Neuronal stem cell (in vitro differentiated cells): ENCODE data around the gene TCAIM. TPM values are rescaled to one million over a fixed set of nuclear protein-coding genes. Genes with fewer than 3 reads are reported as not detected.

ENCODE experiments used
- DNase-seq: peaks from one replicate; pipeline ENCODE4 v3.0.0-alpha.2; 2013; ENCODE audit warnings: low spot score
- H2AFZ ChIP-seq: one replicate; pipeline ENCODE4 v1.6.1; 2013; ENCODE audit warnings: mild to moderate bottlenecking, low read length, inconsistent platforms
- H2AK5ac ChIP-seq: 2 replicates; pipeline ENCODE4 v1.6.1; 2013; ENCODE audit warnings: low read depth, mild to moderate bottlenecking, inconsistent platforms, low read length, moderate library complexity, mixed read lengths
- H2BK120ac ChIP-seq: 2 replicates; pipeline ENCODE4 v1.6.1; 2013; ENCODE audit warnings: low read depth, mild to moderate bottlenecking, inconsistent platforms, low read length, moderate library complexity, mixed read lengths
- H2BK12ac ChIP-seq: one replicate; pipeline ENCODE4 v1.6.1; 2013; ENCODE audit warnings: low read length, inconsistent platforms
- H2BK15ac ChIP-seq: 2 replicates; pipeline ENCODE4 v1.6.1; 2013; ENCODE audit warnings: mild to moderate bottlenecking, low read length, inconsistent platforms, mixed read lengths
- H2BK5ac ChIP-seq: one replicate; pipeline ENCODE4 v1.6.1; 2013; ENCODE audit warnings: inconsistent platforms, mild to moderate bottlenecking, low read length, moderate library complexity
- H3K14ac ChIP-seq: one replicate; pipeline ENCODE4 v1.6.1; 2013; ENCODE audit warnings: low read length, inconsistent platforms
- H3K18ac ChIP-seq: 2 replicates; pipeline ENCODE4 v1.6.1; 2013; ENCODE audit warnings: low read length, inconsistent platforms
- H3K23ac ChIP-seq: 2 replicates; pipeline ENCODE4 v1.6.1; 2013; ENCODE audit warnings: low read depth, mild to moderate bottlenecking, mixed read lengths, low read length, inconsistent platforms; ENCODE audit not compliant: poor library complexity
- H3K27ac ChIP-seq: replicated peaks from 3 replicates; pipeline ENCODE4 v1.5.1; 2013; ENCODE audit warnings: low read length, inconsistent platforms
- H3K27me3 ChIP-seq, 3 experiments: 2 replicates each; pipeline ENCODE4 v1.6.1; 2013; ENCODE audit warnings: low read length in 3 of 3, mild to moderate bottlenecking in 2 of 3, inconsistent platforms in 1 of 3, low read depth in 1 of 3, mixed read lengths in 1 of 3, moderate library complexity in 1 of 3; ENCODE audit not compliant: control insufficient read depth in 3 of 3, insufficient read depth in 3 of 3
- H3K36me3 ChIP-seq, 2 donors: replicated peaks in 1 of 2; 2 replicates each; pipeline ENCODE4 v1.6.1; 2013; ENCODE audit warnings: low read length in 2 of 2; ENCODE audit not compliant: control insufficient read depth in 2 of 2, insufficient read depth in 2 of 2
- H3K4ac ChIP-seq: 2 replicates; pipeline ENCODE4 v1.6.1; 2013; ENCODE audit warnings: inconsistent platforms, mild to moderate bottlenecking, low read length, moderate library complexity
- H3K4me1 ChIP-seq, 2 donors: 1 replicate in 1 of 2; 2 replicates in 1 of 2; pipeline ENCODE4 v1.6.1; 2013; ENCODE audit warnings: low read length in 2 of 2, low read depth in 1 of 2; ENCODE audit not compliant: control insufficient read depth in 2 of 2, insufficient read depth in 1 of 2
- H3K4me2 ChIP-seq: one replicate; pipeline ENCODE4 v1.6.1; 2013; ENCODE audit warnings: mild to moderate bottlenecking, low read length, inconsistent platforms; ENCODE audit not compliant: insufficient read depth, poor library complexity, severe bottlenecking
- H3K4me3 ChIP-seq, 2 donors: 2 replicates each; pipeline ENCODE4 v1.5.1; 2013; ENCODE audit warnings: low read length in 2 of 2, mild to moderate bottlenecking in 2 of 2, inconsistent platforms in 1 of 2, moderate library complexity in 1 of 2
- H3K79me1 ChIP-seq: one replicate; pipeline ENCODE4 v1.6.1; 2013; ENCODE audit warnings: low read depth, mild to moderate bottlenecking, inconsistent platforms, low read length, moderate library complexity
- H3K9ac ChIP-seq: one replicate; pipeline ENCODE4 v1.6.1; 2013; ENCODE audit warnings: mild to moderate bottlenecking, low read depth, low read length, inconsistent platforms; ENCODE audit not compliant: poor library complexity
- H3K9me3 ChIP-seq, 2 donors: replicated peaks in 1 of 2; 2 replicates each; pipeline versions ENCODE3 to v1.6.1; 2013; ENCODE audit warnings: low read length in 2 of 2, mild to moderate bottlenecking in 2 of 2, inconsistent platforms in 1 of 2, low read depth in 1 of 2, mixed read lengths in 1 of 2, moderate library complexity in 1 of 2; ENCODE audit not compliant: control insufficient read depth in 2 of 2, insufficient read depth in 1 of 2
- H4K8ac ChIP-seq: one replicate; pipeline ENCODE4 v1.6.1; 2013; ENCODE audit warnings: low read depth, mild to moderate bottlenecking, inconsistent platforms, low read length, moderate library complexity
- H4K91ac ChIP-seq: one replicate; pipeline ENCODE4 v1.6.1; 2013; ENCODE audit warnings: low read length, low read depth, mild to moderate bottlenecking, inconsistent platforms; ENCODE audit not compliant: poor library complexity
- WGBS, 2 donors: extraction: QIAGEN DNeasy Blood & Tissue Kit; methylation state at CpG; one replicate each; pipeline ENCODE4 v1.1.7; 2013; ENCODE audit warnings: missing lambda C conversion rate in 2 of 2, mixed read lengths in 1 of 2; ENCODE audit not compliant: insufficient read length in 2 of 2, insufficient replicate concordance in 1 of 2; ENCODE audit errors: extremely low coverage in 2 of 2; 5-methylcytosine and 5-hydroxymethylcytosine counted together
- polyA plus RNA-seq, 2 experiments: library from polyadenylated mRNA; stranded (reverse); fragments of 200-250 nt; gene quantifications; one replicate each; pipeline ENCODE4 v1.2.3, GENCODE V29; 2013

TCAIM gene
- polyA plus RNA-seq (2013, experiment 1 of 2): 16.5 TPM
- 16.5 TPM for polyA plus RNA-seq (2013, experiment 2 of 2)

- H3K23ac ChIP-seq: peak within 1 kb of the TSS; percentile 99
- H3K9ac ChIP-seq: peak within 1 kb of the TSS; percentile 89
- peaks cover 0 to 6% (median 0%) of the 10 kb centered on the region in 3 experiments for H3K27me3 ChIP-seq
- no CpG with 5 or more reads among the region's 77 CpGs for WGBS, 2 donors
- H2BK15ac ChIP-seq: peak within 1 kb of the TSS; percentile 60
- peak within 1 kb of the TSS; percentile 70 to 89 for H3K4me3 ChIP-seq
- peak within 1 kb of the TSS; percentile 96 for H2AFZ ChIP-seq
- H2BK5ac ChIP-seq: peak within 1 kb of the TSS; percentile 91
- peak within 1 kb of the TSS; percentile 99 for H3K27ac ChIP-seq
- H3K36me3 ChIP-seq: peaks cover 0 to 7% of the 10 kb centered on the region in 2 donors
- H3K18ac ChIP-seq: peak within 1 kb of the TSS; percentile 99
- H3K4me2 ChIP-seq: peak within 1 kb of the TSS; percentile 86
- peaks cover 0 to 3% of the 10 kb centered on the region in 2 donors for H3K9me3 ChIP-seq
- peak within 1 kb of the TSS; percentile 75 for H2BK12ac ChIP-seq
- no peak within 1 kb of the TSS for H3K4ac ChIP-seq
- peak within 1 kb of the TSS; percentile 89 for H4K91ac ChIP-seq
- H3K79me1 ChIP-seq: no peaks in the 10 kb centered on the region
- no peak within 1 kb of the TSS for H2BK120ac ChIP-seq
- no peak within 1 kb of the TSS for H4K8ac ChIP-seq
- H3K14ac ChIP-seq: no peak within 1 kb of the TSS
- DNase-seq: peak; percentile 98
- H2AK5ac ChIP-seq: no peak within 1 kb of the TSS
- H3K4me1 ChIP-seq: peaks cover 5 to 10% of the 10 kb centered on the region in 2 donors
These were observed at the start of gene TCAIM for GRCh38 chr3:44338010-44338827. Gene TCAIM (plus strand): TSS chr3:44338766. CDS start chr3:44354783, 16,017 bp downstream.

GRCh38 chr3:44289882-44290462 is 48.6 kb upstream of the TCAIM start:
- Histone ChIP-seq H4K8ac (no peak overlapping the region), H3K14ac (no peak overlapping the region), H2BK5ac (no peak overlapping the region), H3K9me3 (no peaks in the 10 kb centered on the region), H2AK5ac (no peak overlapping the region), H3K4ac (no peak overlapping the region), H2BK12ac (no peak overlapping the region), H2BK15ac (no peak overlapping the region), H4K91ac (no peak overlapping the region), H3K4me1 (no peaks in the 10 kb centered on the region), H3K23ac (no peak overlapping the region), H2AFZ (no peak overlapping the region), H3K4me2 (no peak overlapping the region), H3K27me3 (no peaks in the 10 kb centered on the region), H3K9ac (no peak overlapping the region), H3K27ac (no peak overlapping the region), H3K36me3 (no peaks in the 10 kb centered on the region), H3K18ac (no peak overlapping the region), H3K79me1 (no peaks in the 10 kb centered on the region), H2BK120ac (no peak overlapping the region), H3K4me3 (no peak overlapping the region)
- no peak for DNase-seq
- no CpG with 5 or more reads among the region's 3 CpGs for WGBS, 2 donors

GRCh38 chr3:44292276-44292675 is 46.3 kb upstream of the TCAIM start:
- Histone ChIP-seq H2AK5ac (no peak overlapping the region), H3K4me2 (no peak overlapping the region), H2AFZ (no peak overlapping the region), H3K4ac (no peak overlapping the region), H3K27ac (no peak overlapping the region), H3K14ac (no peak overlapping the region), H2BK12ac (no peak overlapping the region), H2BK120ac (no peak overlapping the region), H3K4me1 (no peaks in the 10 kb centered on the region), H2BK5ac (no peak overlapping the region), H3K9me3 (no peaks in the 10 kb centered on the region), H3K36me3 (no peaks in the 10 kb centered on the region), H3K18ac (no peak overlapping the region), H3K9ac (no peak overlapping the region), H3K79me1 (no peaks in the 10 kb centered on the region), H3K23ac (no peak overlapping the region), H3K27me3 (no peaks in the 10 kb centered on the region), H4K8ac (no peak overlapping the region), H3K4me3 (no peak overlapping the region), H4K91ac (no peak overlapping the region), H2BK15ac (no peak overlapping the region)
- no peak for DNase-seq
- no CpG with 5 or more reads among the region's 2 CpGs for WGBS, 2 donors

- Histone ChIP-seq H2AFZ (no peak overlapping the region), H3K9me3 (no peaks in the 10 kb centered on the region), H2BK120ac (no peak overlapping the region), H3K4me3 (no peak overlapping the region), H3K4me1 (no peaks in the 10 kb centered on the region), H4K91ac (no peak overlapping the region), H3K27ac (no peak overlapping the region), H3K9ac (no peak overlapping the region), H3K36me3 (no peaks in the 10 kb centered on the region), H3K18ac (no peak overlapping the region), H3K4ac (no peak overlapping the region), H3K23ac (no peak overlapping the region), H3K4me2 (no peak overlapping the region), H2BK15ac (no peak overlapping the region), H3K79me1 (no peaks in the 10 kb centered on the region), H2BK12ac (no peak overlapping the region), H3K27me3 (no peaks in the 10 kb centered on the region), H4K8ac (no peak overlapping the region), H3K14ac (no peak overlapping the region), H2BK5ac (no peak overlapping the region), H2AK5ac (no peak overlapping the region)
- DNase-seq: no peak
- no CpG with 5 or more reads among the region's 1 CpG for WGBS, 2 donors
These were observed 45.6 kb upstream of the TCAIM start for GRCh38 chr3:44292947-44293346.
